Urothelium cell line (cell line): ENCODE measurements around the gene SIGLEC5.

ENCODE experiments used
- DNase-seq: peaks from one replicate; pipeline ENCODE4 v3.0.0; 2011; ENCODE audit warnings: low spot score, mixed read lengths
- FAIRE-seq: peaks from 2 replicates; lab custom pipeline; 2011; peaks lifted over from hg19 to GRCh38; lab: Jason Lieb, UNC

SIGLEC5 gene

DNA sequence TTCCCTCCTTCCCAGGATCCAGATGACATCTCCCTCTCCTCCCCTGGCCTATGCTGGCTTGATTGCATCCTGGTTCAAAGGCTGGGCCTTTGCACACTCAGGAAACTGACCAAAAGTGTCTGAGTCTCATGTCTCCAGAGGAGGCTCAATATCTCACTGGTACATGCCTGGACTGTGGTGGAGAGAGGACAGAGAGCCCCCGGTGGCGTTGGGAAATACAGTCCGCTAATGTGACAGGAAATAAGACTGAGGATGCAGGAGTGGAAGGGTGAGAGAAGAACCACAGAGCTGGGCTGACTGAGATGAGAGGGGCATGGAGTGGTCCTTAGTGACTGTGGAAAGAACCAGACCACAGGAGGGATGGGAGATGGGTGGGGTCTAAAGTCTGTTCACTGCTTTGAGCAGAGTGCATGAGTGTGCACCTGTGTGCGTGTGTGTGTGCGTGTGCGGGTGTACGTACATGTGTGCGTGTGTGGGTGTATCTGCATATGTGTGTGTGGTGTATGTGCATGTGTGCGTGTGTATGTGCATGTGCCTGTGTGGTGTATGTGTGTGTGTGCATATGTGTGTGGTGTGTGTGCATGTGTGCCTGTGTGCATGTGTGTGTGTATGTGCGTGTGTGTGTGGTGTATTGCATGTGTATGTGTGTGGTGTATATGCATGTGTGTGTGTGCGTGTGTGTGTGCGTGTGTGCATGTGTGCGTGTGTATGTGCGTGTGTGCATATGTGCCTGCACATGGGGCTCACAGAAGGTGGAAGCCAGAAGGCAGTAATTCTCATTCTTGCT lies 1.9 kb downstream of the SIGLEC5 start:
- DNase-seq (no peak), FAIRE-seq (peak; percentile 91)

DNA sequence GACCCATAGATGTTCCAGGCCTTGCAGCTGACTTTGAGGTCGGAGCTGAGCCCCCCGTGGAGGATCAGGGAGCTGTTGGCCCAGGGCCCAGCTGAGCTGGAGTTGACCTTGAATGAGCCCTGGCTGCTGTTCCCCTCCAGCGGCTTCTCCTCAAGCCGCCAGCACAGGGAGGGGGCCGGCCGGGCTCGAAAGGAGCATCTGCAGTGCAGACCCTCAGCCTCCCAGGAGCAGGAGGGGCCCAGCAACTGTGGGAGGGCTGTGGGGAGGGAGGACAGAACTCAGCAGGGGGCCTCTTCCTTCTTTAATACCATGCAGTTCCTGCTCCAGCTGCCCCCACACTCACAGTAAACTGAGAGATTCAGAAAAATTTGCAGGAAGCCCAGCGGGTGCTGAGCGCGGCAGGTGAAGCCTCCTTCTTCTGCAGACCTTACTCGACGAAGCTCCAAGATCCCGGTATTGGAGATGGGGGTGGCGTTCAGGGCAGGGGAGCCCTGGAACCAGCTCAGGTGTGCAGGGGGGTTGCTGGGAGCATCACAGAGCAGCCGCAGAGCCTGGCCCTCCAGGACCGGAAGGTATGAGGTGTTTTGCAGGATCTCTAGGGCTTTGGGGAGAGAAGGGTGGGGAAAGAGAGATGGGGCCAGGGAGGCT lies 2.6 kb downstream of the SIGLEC5 start:
- FAIRE-seq (no peak), DNase-seq (no peak)

DNA sequence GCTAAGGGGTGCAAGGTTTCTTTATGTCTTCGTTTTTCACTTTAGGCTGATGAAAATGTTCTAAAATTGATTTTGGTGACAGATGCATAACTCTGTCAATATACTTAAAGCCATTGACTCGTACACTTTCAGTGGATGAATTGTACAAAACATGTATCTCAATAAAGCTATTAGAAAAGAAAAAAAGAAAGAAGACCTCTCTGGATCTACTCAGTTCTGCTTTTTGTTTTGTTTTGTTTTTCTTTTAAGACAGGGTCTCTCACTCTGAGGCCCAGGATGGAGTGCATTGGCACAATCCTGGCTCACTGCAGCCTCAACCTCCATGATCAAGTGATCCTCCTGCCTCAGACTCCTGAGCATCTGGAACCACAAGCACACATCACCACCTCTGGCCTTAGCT lies 3.5 kb downstream of the SIGLEC5 start:
- no peak for DNase-seq

DNA sequence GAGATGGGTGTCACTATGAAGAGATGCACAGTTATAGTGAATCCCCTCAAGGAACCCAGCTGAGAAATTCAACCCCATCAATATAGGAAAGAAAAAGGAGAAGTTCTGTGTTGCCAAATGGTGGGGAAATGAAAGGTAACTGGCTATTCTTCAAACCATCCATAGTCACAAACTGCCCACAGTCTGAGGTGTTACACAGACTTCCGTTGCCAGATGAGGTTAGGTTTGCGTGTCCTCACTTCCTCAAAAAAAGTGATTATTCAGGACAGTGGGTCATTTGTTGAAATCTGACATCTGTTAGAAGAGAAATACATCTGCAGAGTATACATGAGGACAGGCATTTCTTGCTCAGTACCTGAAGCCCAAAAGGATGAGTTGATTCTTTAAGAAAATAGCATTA lies 9.0 kb downstream of the SIGLEC5 start:
- FAIRE-seq (no peak), DNase-seq (no peak)

More for the DNA sequence above, 3.5 kb downstream of the SIGLEC5 start:
- no peak for FAIRE-seq

DNA sequence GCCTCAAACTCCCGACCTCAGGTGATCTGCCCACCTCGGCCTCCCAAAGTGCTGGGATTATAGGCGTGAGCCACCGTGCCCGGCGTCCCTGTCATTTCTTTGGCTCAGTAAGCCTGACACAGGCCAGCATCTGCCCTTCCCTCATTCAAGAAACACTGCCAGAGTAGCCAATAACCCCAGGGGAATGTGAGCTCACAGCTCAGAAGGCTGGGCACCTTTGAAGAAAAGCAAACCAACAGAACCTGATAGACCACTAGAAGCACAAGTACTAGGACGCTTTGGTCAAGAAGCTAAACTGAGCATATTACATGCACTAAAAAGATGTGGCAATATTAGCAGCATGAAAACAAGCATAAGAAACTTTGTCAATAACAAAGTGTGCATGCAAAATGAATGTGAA lies 14.2 kb downstream of the SIGLEC5 start:
- FAIRE-seq (no peak), DNase-seq (no peak)

DNA sequence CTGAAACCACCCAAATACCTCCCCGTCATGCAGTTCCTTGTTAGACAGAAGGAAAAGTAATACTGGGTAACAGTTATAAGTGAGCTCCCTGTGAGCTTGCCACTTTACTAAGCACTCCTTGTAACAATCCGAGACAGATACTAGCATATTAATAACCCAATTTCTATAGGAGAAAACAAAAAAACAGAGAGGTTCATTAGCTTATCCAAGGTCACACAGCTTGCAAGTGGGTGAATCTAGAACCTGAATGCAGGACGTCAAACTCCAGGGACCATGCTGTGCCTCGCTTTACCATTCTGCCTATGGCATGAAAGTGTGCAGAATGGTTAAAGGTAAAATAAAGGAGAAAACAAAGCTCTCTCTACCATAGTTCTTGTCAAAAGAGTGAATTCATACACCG lies 15.4 kb downstream of the SIGLEC5 start:
- no peak for DNase-seq
- FAIRE-seq: no peak

DNA sequence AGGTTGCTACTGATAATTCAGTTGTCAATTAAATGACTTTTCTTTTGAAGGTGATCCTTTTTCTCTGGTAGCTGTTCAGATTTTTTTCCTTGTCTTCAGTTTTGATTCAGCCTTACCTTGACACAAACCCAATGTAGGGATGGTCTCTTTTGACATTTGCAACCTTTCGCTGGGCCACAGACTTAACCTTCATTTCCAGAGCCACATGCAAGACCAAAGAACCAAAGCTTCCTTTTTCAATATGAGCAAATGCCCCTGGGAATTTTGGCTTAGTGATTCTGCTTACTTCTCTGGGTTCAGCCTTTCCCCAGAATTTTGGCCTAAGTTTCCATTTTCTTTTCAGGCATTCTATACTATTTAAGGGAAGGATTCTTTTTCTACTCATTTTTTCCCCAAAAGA lies 19.6 kb downstream of the SIGLEC5 start:
- DNase-seq (no peak), FAIRE-seq (no peak)

DNA sequence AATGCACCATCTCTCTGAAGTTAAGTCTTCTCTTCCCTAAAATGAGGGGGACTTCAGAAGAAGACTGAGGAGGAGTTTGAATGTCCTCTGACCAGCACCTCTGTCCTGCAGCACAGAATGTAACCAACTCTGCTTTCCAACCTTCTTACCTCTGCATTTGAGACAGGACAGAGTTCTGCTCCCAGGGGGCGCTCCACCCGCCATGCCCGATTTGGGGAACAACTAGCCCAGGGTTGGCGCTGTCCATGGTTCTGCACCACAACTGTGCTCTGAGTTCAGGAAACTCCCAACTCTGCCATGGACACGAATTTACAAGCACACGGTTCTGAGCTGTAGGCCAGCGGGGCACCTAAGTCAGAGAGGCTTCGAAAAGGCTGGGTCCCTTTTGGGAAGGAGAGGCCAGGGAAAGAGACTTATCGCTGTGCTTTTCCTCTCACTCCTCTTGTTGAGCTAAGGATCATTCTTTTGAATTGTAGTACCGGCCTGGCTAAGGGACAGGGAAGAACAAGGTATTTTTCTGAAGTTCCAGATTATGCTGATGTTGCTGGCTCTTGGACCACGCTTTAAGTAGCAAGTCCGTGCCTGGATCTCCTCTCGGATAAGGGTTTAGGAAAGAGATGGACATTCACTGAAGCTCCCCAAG lies 22.2 kb downstream of the SIGLEC5 start:
- FAIRE-seq (no peak), DNase-seq (peak; percentile 74)

DNA sequence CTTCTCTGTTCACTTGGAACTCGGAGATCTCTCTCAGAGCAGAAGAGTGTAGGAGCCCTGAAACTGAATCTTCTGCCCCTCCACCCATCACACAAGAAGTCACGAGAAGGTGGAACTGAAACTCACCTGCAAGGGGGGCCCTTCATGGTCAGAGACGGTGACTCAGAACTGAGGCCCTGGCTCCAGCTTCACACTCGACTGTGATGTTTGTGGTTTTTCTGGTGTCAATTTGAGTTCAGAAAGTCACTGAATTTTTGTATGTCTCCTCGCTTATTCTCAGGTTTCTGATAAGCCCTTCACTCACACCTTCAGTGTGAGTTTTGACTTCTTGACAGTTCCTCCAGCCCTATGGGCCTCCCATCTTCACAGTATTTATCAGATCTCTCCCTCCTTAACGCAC lies 23.1 kb downstream of the SIGLEC5 start:
- FAIRE-seq (no peak), DNase-seq (no peak)

DNA sequence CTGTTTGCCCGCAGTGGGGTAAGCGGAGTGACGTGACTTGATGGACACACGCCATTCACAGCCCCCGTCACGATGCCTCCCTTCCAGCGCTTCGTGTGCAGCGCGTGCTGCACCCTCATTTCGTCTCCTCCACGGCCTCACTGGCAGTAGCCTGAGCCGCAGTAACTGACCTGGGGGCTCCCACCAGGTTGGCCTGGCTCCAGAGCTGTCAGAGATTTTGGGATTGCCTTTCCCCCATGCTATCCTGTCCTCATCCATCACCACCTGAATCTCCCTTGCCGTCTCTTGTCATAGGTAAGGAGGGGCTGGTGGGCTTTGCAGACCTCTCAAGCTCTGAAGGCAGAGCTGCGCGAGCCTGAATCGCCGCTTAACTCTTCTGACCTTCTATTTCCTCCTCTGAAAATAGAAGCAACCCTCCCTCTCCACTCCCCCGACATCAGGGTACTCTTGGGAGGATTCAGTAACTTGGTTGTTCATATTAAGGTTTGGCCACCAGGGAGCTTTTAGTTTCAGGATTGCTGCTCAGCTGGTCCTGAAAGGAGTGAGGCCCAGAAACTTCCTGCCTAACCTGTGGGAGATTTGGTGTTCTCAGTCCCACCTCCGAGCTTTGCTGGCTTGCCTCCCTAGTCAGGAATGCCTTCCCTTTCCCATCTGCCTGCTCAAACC lies 27.9 kb downstream of the SIGLEC5 start:
- FAIRE-seq (no peak), DNase-seq (no peak)

DNA sequence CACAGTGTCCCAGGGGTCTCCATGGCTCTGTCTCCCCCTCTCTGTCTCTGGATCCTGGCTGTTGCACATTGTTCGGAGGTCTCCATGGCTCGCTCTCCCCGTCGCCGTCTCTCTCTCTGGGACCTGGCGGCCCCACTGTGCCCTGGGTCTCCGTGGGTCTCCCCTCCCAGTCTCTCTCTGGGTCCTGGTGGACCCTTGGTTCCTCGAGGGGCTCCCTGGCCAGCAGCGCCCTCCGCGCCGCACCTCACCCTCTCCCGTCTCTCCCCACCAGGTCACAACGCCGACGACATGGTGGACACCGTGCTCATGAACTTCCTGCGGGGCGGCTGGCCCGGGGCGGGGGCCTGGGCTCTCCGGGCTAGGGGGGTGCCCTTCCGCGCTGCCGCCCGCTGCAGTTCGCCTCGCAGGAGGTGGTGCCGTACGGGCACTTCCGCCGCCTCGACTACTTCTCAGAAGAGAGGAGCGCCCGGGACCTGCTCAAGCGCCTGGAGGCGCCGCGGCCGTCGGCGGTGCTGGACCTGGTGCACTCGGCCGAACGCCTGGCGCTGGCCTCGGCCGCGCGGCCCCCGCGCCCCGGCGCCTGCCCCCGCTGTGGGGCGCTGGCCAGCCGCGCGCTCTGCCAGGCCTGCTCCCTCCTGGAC lies 29.1 kb downstream of the SIGLEC5 start:
- FAIRE-seq (no peak), DNase-seq (peak; percentile 29)

DNA sequence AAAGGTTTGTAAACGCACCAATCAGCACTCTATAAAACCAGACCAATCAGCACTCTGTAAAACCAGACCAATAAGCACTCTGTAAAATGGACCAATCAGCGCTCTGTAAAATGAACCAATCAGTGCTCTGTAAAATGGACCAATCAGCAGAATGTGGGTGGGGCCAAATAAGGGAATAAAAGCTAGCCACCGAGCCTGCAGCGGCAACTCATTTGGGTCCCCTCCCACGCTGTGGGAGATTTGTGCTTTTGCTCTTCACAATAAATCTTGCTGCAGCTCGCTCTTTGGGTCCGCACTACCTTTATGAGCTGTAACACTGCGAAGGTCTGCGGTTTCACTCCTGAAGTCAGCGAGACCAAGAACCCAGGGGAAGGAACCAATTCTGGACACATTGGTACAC lies 31.1 kb downstream of the SIGLEC5 start:
- no peak for FAIRE-seq
- DNase-seq: no peak

DNA sequence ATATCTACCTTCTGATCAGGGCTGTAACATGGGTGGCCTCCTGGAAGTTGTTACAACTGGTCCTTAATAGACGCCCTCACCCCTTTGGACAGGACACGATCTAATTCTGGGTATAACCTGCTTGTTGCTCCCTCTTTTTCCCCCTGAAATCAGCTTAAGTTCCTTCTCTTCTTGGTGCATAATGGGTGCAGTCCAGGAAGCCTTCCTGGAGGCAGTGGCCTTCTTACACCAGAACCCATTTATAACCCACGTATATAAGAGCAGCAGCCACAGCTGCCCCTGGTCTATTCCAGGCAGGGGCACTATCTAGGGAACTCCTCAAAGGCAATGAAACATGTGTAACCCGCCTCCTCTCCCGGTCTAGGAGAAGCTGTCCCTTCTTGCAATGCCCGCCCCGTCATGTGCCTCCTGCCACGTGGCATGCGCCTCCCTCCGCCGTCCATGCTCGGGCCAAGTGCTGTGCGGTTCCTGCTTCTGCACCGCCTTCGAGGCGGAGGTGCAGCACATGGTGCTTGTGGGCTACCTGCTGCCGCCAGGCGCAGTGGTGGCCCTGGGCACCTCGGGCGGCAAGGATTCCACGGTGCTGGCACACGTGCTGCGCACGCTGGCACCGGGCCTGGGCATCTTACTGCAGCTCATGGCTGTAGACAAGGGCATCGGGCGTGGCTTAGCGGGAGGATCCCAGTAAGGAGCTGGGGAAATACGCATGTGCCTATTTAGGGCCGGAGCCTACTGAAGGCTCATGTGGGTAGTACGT lies 31.9 kb downstream of the SIGLEC5 start:
- FAIRE-seq: no peak

DNA sequence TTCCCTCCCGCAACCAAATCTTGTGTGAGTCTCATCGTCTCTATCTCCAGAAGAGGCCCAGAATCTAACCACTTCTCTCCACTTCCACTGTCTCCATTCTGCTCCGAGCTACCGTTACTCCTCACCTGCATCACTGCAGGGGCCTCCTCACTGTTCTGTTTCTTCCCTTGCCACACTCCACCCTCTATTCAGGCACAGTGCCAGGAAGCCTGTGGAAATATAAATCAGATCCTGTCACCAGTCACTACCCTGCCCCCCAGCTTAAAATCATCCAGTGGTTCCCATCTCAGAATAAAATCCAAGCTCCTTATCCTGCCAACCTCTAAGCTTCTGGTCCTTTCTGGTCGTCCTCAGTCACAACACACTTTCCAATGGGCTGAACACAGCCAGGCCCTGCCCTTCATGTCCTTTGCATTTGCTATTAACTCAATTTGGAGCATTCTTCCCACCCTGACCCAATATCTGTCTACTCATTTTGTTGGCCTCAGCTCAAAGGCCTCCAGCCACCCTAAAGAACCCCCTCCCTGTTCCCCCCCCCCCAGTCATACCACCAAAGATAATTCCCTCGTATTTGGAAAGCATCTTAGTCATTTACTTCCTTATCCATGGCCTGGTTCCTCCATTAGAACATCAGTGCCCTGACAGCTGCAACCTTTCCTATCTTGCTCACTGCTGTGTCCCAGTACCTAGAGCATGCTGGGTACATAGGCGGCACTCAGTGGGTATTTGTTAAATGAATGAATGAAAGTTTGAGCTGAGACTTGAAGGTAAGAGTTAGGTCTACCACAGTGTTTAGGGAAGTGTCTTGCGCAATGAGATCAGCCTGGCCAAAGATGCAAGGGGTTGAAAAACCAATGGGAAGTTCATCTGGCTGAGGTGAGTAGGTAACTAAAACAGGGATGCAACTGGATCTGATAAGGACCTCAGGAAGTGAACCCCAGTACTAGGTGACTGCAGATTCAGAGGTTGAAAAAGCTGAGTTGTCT lies 34.7 kb downstream of the SIGLEC5 start:
- FAIRE-seq: no peak
- no peak for DNase-seq

More for the DNA sequence above, 31.9 kb downstream of the SIGLEC5 start:
- no peak for DNase-seq

DNA sequence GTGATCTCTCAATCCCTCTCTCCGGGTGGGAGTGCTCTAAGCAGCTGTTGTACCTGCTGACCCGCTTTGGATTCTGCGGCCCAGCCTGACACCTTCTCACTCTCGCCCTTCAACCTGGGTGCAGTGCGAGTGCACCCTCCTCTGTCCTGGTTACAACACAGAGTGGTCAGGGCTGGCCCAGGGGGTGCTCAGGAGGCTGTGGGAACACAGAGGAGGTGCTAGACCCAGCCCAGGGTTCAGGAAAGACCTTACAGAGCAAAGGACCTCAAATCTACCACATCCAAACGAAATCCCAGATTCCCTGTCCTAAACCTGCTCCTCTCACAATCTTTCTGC lies 35.5 kb downstream of the SIGLEC5 start:
- FAIRE-seq: no peak
- peak; percentile 20 for DNase-seq

DNA sequence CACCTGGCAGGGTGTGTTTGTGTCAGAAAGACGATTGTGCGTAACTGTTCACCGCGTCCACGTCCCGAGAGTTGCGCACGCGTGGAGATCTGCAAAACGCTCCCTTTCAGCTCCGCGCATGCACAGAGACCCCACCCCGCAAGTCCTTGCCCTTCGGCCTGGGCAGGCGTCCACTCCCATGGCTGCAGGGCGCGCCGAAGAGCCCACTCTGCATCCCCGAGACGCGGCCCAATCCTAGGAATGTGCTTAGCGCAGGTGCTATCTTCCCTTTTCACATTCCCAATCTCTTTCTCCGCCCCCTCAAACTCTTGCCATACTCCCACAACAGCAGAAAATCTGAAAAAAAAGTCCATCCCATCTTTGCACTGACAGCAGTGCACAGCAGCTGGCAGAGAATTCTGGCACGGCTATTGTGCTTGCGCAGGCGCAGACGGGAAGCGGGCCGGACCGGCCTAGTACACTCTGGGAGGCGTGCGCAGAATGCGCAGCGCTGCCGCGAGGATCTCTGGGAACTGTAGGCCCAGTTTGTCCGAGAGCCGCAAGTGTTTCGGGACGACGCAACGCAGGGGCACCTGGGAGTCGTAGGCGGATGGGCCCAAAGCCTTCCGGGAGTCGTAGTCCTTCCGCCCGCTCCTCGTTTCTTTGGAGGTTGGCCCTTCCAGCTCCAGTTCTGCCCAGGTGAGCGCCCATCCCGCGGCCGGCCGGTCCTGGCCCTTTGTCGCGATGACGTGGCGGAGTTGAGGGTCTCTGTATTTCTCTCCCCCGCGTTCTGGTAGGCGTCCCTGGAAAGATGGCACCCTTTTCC lies 36.0 kb downstream of the SIGLEC5 start:
- FAIRE-seq: peak; percentile 93
- peak; percentile 97 for DNase-seq

DNA sequence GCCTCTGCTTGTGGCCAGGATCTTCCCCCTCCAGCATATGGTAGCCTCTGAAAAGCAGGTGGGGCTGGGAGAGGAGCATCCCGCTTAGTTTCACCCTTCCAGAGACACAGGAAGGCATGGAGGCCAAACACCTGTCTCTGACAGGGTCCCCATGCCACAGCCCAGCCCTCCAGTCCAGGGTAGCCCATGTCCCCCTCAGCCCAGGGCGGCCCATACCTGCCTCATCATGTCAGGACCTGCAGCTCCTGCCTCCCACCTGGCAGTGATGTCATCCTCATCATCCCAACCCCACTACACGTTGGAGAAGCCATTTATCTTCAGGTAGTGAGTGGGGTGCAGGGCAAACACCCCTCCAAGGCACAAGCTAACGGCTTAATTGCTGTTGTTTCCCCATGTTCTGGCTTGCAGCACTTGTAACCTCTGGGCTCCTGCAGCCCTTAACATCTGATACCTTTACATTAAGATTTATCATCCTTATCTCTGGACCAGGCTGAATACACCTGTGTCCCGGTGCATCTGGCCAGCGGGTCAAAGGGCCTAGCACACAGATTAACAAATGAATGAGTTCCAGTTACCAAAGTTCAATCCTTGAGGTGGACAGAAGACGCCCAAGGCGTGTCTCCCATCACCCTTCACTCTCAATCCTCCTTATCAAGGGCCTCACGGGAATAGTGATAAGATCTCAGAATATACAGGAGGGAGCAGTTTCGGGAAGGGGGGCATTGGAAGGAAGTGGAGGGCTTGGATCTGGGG lies 36.9 kb downstream of the SIGLEC5 start:
- no peak for FAIRE-seq

DNA sequence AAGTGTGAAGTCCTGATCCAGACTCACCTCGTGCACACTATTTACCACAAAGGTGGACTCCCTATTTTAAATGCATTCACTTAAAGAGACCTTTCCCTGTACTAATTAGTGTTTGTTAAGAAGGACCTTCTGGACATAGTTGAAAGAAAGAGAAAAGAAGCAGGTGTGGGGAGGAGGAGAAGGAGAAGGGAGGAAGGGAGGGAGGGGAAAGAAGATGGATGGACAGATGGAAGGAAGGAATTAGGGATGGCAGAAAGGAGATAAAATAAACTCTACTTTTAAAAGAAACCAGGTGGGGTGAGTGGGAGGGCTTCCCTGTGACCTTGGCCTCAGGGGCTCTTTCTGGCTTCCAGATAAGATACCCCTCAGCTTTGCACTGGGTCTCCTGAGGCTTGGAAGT lies 37.7 kb downstream of the SIGLEC5 start:
- DNase-seq: no peak
- no peak for FAIRE-seq

More for the DNA sequence above, 36.9 kb downstream of the SIGLEC5 start:
- DNase-seq: no peak
